ENCODE data around the gene COL5A1.

GRCh38 chr9:134867917-134868750 lies 226.5 kb downstream of the COL5A1 start:
- no peak for TF ChIP-seq ARNTL (CRISPR knock-in tag; IDR thresholded peaks at IDR 0.05; ENCODE audit: borderline replicate concordance, low read depth)
- TF ChIP-seq TCF4 (CRISPR knock-in tag; IDR thresholded peaks at IDR 0.05; ENCODE audit: borderline replicate concordance): no peak
- TF ChIP-seq PATZ1 (CRISPR knock-in tag; IDR thresholded peaks at IDR 0.05; ENCODE audit: borderline replicate concordance): no peak
- no peak for TF ChIP-seq CSRNP3 (CRISPR knock-in tag; IDR thresholded peaks at IDR 0.05)
- TF ChIP-seq ZFP30 (CRISPR knock-in tag; IDR thresholded peaks at IDR 0.05): no peak
- no peak for TF ChIP-seq TSHZ2 (CRISPR knock-in tag; IDR thresholded peaks at IDR 0.05)
- TF ChIP-seq ISL1 (CRISPR knock-in tag; IDR thresholded peaks at IDR 0.05): no peak
- TF ChIP-seq PPARA (CRISPR knock-in tag; IDR thresholded peaks at IDR 0.05; ENCODE audit: borderline replicate concordance): no peak
- TF ChIP-seq ZFP3 (CRISPR knock-in tag; IDR thresholded peaks at IDR 0.05): no peak
- no peak for TF ChIP-seq POU6F1 (CRISPR knock-in tag; IDR thresholded peaks at IDR 0.05; ENCODE audit: borderline replicate concordance, low read depth)
- no peak for TF ChIP-seq CSDC2 (CRISPR knock-in tag; IDR thresholded peaks at IDR 0.05)

Measured in SK-N-SH treated with all-trans-retinoic acid at 6 μM for 48 hours (cell line).